Upper lobe of right lung (tissue), 1 donor: ENCODE data around the gene LILRB2. TPM values are rescaled to one million over a fixed set of nuclear protein-coding genes. Genes with fewer than 3 reads are reported as not detected.
"Not testable (repeated sequence)": the region's sequence is repeated elsewhere in the genome, so short reads cannot be mapped to it uniquely, and the experiment has no call there.

Experiments
- ATAC-seq: fragments of 200-7000 bp; cut with Tn5 transposase; one replicate; pipeline ENCODE4 v1.9.1; 2020; ENCODE audit warnings: mild to moderate bottlenecking, moderate library complexity
- DNase-seq: peaks from one replicate; pipeline ENCODE4 v3.0.0-alpha.2; 2020
- H3K27ac ChIP-seq: fragments of 200-600 bp; one replicate; pipeline ENCODE4 v1.8.0; 2022
- H3K27me3 ChIP-seq: fragments of 200-600 bp; one replicate; pipeline ENCODE4 v1.8.0; 2022; ENCODE audit warnings: mild to moderate bottlenecking
- H3K36me3 ChIP-seq: fragments of 200-600 bp; one replicate; pipeline ENCODE4 v1.8.0; 2022
- H3K4me1 ChIP-seq: fragments of 200-600 bp; one replicate; pipeline ENCODE4 v1.8.0; 2022
- H3K4me3 ChIP-seq: fragments of 200-600 bp; one replicate; pipeline ENCODE4 v1.8.0; 2022; ENCODE audit warnings: mild to moderate bottlenecking
- H3K9me3 ChIP-seq: fragments of 200-600 bp; one replicate; pipeline ENCODE4 v1.8.0; 2022
- intact Hi-C: fragments of 100-400 bp; cut with DNase I; formaldehyde crosslinking; loops from one replicate; pipeline ENCODE4 v1.11.0; 2022
- total RNA-seq: library from RNA; stranded (reverse); fragmentation: NEBNext Ultra II Directional; extraction: Animal tissue kit (Norgen Biotek cat#: 25700); gene quantifications from one replicate; pipeline ENCODE4 v1.2.1, GENCODE V29; 2021
- TF ChIP-seq, protein P1 (sequence below): fragments of 200-600 bp; IDR thresholded peaks from one replicate; pipeline ENCODE4 v1.8.0; 2022; ENCODE audit warnings: antibody characterized with exemption
- donor health status: DM: no; HTN: yes; CAD: no; lungs with severe emphysema.

LILRB2 gene
- total RNA-seq, 1 donor from 2014 or later = 18.8 TPM

DNA sequence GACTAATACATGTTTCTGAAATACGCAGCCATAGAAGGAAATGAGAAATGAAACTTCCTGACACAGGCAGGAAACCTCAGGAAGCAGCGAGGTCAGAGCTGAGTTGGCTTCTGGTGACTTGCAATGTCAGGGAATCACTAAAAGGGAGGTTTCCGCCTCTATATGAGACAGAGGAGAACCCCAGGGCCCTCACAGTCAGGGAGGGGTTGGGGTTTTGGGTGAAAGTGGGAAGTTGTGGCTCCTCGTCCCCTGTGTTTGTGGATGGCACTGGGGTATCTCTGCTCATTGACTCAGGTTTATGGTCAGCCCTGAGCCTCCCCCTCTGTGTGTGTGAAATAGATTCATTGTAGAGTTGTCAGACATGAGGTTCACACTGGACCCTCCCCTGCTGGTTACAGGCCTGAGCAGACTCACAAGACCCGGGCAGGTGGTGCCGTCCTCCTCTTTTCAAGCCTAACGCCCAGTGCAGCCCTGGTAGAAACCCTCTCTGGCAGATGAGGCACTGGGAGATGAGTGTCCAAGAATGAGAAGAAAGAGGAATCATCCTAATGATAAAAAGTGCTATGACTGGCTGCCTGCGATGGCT lies 32.8 kb downstream of the LILRB2 start:
- Histone ChIP-seq H3K27me3 (peaks cover 4% of the 10 kb centered on the region), H3K9me3 (no peaks in the 10 kb centered on the region), H3K4me3 (no peak overlapping the region), H3K4me1 (no peaks in the 10 kb centered on the region), H3K36me3 (no peaks in the 10 kb centered on the region), H3K27ac (peak overlapping the region; percentile 7)
- TF ChIP-seq, protein P1, sequence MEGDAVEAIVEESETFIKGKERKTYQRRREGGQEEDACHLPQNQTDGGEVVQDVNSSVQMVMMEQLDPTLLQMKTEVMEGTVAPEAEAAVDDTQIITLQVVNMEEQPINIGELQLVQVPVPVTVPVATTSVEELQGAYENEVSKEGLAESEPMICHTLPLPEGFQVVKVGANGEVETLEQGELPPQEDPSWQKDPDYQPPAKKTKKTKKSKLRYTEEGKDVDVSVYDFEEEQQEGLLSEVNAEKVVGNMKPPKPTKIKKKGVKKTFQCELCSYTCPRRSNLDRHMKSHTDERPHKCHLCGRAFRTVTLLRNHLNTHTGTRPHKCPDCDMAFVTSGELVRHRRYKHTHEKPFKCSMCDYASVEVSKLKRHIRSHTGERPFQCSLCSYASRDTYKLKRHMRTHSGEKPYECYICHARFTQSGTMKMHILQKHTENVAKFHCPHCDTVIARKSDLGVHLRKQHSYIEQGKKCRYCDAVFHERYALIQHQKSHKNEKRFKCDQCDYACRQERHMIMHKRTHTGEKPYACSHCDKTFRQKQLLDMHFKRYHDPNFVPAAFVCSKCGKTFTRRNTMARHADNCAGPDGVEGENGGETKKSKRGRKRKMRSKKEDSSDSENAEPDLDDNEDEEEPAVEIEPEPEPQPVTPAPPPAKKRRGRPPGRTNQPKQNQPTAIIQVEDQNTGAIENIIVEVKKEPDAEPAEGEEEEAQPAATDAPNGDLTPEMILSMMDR = no peak
- intact Hi-C loops = no loop called here
- no peak for DNase-seq
- ATAC-seq = peak; percentile 90

DNA sequence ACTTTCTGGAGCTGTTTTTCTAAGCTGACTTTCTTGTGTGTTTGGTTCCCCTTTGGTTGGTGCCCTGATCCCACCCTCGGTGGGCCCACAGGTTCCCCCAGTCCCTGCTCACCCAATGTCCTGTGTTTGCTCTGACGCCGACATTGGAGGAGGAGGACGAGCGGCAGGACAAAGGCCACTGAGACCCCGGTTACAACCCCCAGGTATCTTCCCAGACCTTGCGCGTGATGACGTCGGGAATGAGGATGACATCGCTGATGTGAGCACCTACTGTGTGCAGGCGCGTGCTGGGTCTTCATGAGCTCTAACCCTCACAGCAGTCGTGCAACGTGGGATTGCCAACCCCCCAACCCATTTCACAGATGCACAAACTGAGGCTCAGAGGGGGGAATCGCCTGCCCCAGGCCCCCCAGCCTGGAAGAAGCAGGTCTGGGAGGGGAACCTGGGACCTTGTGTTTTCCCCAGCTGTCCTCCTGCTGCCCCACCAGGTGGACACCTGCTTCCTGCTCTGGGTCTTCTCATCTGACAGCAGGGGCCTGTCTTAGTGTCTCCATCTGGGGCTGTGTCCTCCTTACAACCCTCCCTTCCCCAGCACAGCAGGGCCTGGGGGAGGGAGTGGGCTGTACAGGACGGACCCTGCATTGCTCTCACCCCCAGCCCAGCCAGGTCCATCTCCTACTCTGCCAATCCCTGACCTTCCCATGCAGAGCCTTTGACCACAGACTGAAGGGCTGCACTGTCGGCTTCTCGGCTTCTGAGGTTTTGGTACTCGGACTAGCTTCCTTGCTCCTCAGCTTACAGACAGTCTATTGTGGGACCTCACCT lies 33.6 kb downstream of the LILRB2 start:
- Histone ChIP-seq H3K27ac (peak overlapping the region; percentile 7), H3K9me3 (no peaks in the 10 kb centered on the region), H3K4me3 (no peak overlapping the region), H3K36me3 (no peaks in the 10 kb centered on the region), H3K4me1 (no peaks in the 10 kb centered on the region), H3K27me3 (no peaks in the 10 kb centered on the region)
- TF ChIP-seq, protein P1 = no peak
- ATAC-seq = peak; percentile 8
- intact Hi-C loops = no loop called here
- DNase-seq = no peak

DNA sequence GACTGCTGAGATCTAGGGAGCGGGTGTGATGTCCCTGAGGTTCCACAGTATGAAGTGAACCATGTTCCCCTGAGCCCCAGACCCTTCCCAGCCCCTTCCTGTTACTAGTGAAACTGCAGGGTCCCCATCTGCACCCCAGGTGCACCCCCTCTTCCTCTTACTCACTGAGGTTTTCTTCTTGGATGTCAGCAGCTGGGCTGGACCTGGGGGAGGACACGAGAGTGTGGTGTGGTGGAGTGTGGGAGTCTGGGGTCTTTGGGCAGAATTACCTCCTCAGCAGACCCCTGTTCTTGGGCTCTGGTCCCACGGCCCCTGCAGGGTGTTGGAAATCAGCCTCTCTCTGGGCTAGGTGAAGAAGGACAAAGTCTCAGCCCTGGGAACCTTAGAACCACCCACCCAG lies 35.0 kb downstream of the LILRB2 start:
- H3K36me3 ChIP-seq = no peaks in the 10 kb centered on the region
- no peak overlapping the region for H3K4me3 ChIP-seq
- no peak for ATAC-seq
- TF ChIP-seq, protein P1 = no peak
- H3K4me1 ChIP-seq = no peaks in the 10 kb centered on the region
- H3K27me3 ChIP-seq = no peaks in the 10 kb centered on the region
- DNase-seq = no peak
- no peak overlapping the region for H3K27ac ChIP-seq
- intact Hi-C loops = no loop called here
- H3K9me3 ChIP-seq = no peaks in the 10 kb centered on the region

DNA sequence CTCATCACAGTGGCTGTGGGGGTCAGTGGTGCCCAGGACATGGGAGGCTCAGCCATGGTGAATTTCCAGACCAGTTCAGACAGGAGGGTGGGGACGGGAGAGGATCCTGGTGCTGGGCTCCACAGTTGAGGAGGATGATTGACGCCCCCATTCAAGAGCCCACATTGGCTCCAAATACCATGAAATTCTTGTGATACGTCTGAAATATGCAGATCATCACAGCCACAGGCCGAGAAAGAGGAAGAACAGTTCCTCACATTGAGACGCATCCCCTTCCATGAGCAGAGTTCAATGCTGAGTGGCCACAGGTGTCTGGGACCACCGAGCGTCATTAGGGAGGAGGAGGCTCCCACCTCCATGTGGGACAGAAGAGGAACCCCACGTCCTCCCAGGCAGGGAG lies 37.1 kb downstream of the LILRB2 start:
- H3K36me3 ChIP-seq, DNase-seq, H3K27ac ChIP-seq, H3K27me3 ChIP-seq, intact Hi-C loops, H3K9me3 ChIP-seq, ATAC-seq, H3K4me1 ChIP-seq, H3K4me3 ChIP-seq: not testable (repeated sequence)

DNA sequence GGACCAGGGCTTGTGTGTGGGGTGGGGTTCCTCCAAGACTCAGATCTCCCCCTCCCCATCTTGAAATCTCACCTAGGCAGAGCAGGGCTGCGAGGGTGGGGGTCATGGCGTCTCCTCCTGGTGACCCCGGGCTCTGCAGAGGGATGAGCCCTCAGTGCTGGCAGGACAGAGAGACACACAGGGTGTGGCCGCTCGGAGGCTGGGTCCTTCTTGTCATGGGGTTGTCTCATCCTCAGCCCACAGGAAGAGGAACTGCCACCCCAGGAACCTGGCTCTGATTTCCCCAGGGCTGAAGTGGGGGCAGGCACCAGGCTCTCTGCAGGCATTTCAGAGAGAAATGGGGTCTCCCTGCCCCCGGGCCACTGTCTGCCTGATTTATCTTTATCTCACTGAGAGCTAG lies 38.3 kb downstream of the LILRB2 start, which contains the start of gene LILRA6:
TSS of gene LILRA6 (minus strand) at position 145 of the 400 bp plus-strand sequence.
- H3K27ac ChIP-seq, H3K9me3 ChIP-seq, H3K4me3 ChIP-seq, H3K4me1 ChIP-seq, H3K27me3 ChIP-seq, intact Hi-C loops, H3K36me3 ChIP-seq: not testable (repeated sequence)
- ATAC-seq = peak; percentile 93
- DNase-seq = peak; percentile 69

DNA sequence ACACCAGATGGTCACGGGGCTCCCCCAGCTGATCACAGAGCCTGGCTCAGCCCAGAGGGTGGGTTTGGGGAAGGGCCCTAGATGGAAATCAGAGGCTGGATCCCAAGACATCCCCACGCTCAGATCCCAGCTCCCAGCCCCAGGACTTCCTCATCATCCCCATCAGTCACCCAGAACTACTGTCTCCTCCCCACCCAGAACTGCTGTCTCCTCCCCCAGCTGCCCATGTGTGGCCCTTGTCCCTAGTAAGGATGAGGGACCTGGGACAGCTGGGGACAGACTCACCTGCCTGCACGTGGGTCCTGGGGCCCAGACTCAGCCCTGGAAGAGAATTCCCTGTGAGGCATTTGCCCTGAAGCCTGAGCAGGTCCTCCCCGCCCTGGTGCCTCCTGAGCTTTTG lies 38.7 kb downstream of the LILRB2 start:
- ATAC-seq, intact Hi-C loops: not testable (repeated sequence)

DNA sequence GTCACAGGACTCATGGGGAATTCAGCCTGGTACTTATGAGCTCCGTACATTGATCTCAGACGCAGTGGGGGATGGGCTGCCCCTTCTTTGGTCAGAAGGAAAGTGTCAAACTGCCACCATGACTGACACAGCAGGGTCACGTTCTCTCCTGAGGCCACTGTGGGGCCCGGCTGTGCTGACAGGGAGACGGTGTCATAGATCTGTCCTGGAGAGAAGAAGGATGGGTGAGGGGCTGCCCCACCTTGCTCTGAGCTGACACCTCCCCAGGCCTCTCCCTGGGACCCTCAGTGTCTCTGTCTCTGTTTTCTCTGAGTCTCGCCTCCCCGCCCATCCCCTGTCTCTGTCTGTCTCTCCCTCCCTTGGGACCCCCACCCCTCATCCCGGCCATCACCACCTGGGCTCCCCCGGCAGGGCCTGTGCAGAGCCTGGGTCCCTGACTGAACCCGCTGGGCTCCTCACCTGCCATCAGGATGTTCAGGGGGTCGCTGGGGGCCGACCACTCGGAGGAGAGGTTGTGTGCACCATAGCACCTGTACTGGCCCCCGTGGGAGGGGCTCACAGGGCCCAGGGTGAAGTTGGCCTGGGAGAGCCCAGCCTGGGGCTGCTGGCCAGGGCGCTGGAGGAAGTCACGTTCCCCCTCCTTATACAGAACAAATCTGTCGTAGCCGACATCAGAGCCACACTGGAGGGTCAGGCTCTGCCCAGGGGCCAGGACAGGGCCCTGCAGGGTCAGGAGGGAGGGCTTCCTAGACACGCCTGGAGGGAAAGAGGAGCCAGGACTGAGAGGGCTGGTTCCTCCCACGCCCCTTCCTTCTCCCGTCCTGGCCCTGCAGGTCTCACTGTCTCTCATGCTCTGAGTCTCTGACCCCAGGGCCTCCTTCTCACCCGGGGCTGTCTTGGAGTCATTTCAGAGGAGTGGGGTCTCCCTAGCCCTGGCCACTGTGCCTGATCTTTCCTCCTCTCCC lies 40.3 kb downstream of the LILRB2 start:
- H3K36me3 ChIP-seq, ATAC-seq, H3K27ac ChIP-seq, H3K9me3 ChIP-seq, H3K4me3 ChIP-seq, H3K4me1 ChIP-seq, H3K27me3 ChIP-seq, intact Hi-C loops: not testable (repeated sequence)
- peak; percentile 29 for DNase-seq

More for the DNA sequence above, 38.7 kb downstream of the LILRB2 start:
- not testable (repeated sequence) for H3K4me3 ChIP-seq, H3K4me1 ChIP-seq, DNase-seq, H3K27me3 ChIP-seq, H3K36me3 ChIP-seq, H3K9me3 ChIP-seq, H3K27ac ChIP-seq

DNA sequence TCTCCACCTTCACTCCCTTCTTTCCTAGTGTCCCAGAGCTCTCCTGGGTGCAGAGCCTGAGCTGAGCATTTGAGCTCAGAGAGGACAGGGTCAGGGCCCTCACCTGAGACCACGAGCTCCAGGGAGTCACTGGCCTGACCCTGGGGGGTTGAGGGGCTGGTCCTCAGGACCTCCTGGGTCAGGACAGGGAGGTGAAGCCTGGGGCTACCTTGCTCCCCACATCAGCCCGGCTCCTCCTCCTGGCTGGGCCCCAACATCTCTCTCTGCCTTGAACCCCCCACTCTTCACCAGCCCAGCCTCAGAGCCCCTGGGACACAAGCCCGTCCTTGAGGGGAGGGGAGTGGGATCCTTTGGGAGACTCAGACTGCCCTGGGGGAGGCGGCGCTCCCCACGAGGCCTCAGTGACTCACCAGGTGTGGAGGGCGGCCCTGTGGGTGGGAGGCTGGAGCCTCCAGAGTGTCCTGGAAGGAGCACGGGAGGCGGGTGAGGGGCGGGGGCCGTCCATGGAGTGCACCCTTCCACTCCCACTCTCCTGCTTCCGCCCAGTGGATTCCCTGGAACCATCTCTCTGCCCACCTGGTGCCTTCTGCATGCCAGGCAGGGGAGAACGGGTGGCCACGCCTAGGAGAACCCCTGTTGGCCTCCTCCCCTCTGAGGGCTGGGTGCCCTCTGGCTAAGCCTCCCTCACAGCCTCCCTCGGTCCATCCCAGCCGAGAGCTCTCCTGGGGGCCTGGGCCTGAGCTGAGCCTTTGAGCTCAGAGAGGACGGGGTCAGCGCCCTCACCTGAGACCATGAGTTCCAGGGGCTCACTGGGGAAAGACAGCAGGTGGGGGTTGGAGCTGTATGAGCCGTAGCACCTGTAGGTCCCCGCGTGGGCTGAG lies 41.2 kb downstream of the LILRB2 start:
- H3K4me3 ChIP-seq, H3K36me3 ChIP-seq, intact Hi-C loops, H3K4me1 ChIP-seq, H3K27ac ChIP-seq, H3K27me3 ChIP-seq, H3K9me3 ChIP-seq: not testable (repeated sequence)
- ATAC-seq (peak; percentile 26), DNase-seq (peak; percentile 56)
